Gastroesophageal sphincter (tissue), 3 donors: Measurements from ENCODE around the gene HJV.

ENCODE experiments used
- EP300 ChIP-seq: sonication (generic); formaldehyde crosslinking; IDR thresholded peaks from one replicate; pipeline ENCODE4 v1.6.1; 2017; ENCODE audit warnings: antibody characterized with exemption, mild to moderate bottlenecking
- POLR2A ChIP-seq, 2 donors: fragments of 450-650 bp; IDR thresholded peaks; one replicate each; pipeline ENCODE4 v1.6.1; 2017; ENCODE audit warnings: antibody characterized with exemption in 2 of 2, mild to moderate bottlenecking in 2 of 2, moderate library complexity in 1 of 2
- POLR2AphosphoS5 ChIP-seq: sonication (generic); formaldehyde crosslinking; IDR thresholded peaks from one replicate; pipeline ENCODE4 v1.6.1; 2017; ENCODE audit warnings: antibody characterized with exemption
- TF ChIP-seq, protein P1 (sequence below), 4 experiments: fragments of 200-600 bp in 2 of 4; fragments of 450-650 bp in 2 of 4; sonication (generic) in 1 of 4; IDR thresholded peaks; one replicate each; pipeline ENCODE4 v1.5.1; 2017 to 2019; ENCODE audit warnings: antibody characterized with exemption in 4 of 4, mild to moderate bottlenecking in 2 of 4, moderate library complexity in 2 of 4

DNA sequence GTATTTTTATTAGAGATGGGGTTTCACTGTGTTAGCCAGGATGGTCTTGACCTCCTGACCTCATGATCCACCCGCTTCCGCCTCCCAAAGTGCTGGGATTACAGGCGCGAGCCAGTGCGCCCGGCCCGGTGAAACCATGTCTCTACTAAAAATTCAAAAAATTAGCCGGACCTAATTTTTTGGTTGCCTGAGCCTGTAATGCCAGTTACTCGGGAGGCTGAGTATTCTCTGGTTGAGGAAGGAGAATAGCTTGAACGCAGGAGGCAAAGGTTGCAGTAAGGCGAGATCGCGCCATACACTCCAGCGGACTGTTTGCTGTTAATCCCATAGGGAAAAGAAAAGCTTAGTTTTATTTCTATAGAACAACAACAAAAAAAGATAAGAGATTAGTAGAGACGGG, 29.9 kb upstream of the HJV start:
- TF ChIP-seq POLR2A (IDR thresholded peaks at IDR 0.05) = no peak
- TF ChIP-seq EP300 = no peak
- TF ChIP-seq, protein P1, sequence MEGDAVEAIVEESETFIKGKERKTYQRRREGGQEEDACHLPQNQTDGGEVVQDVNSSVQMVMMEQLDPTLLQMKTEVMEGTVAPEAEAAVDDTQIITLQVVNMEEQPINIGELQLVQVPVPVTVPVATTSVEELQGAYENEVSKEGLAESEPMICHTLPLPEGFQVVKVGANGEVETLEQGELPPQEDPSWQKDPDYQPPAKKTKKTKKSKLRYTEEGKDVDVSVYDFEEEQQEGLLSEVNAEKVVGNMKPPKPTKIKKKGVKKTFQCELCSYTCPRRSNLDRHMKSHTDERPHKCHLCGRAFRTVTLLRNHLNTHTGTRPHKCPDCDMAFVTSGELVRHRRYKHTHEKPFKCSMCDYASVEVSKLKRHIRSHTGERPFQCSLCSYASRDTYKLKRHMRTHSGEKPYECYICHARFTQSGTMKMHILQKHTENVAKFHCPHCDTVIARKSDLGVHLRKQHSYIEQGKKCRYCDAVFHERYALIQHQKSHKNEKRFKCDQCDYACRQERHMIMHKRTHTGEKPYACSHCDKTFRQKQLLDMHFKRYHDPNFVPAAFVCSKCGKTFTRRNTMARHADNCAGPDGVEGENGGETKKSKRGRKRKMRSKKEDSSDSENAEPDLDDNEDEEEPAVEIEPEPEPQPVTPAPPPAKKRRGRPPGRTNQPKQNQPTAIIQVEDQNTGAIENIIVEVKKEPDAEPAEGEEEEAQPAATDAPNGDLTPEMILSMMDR (IDR thresholded peaks at IDR 0.05) = no peak
- TF ChIP-seq POLR2AphosphoS5 = no peak
